ENCODE results near the gene DGKQ. TPM values are rescaled to one million over a fixed set of nuclear protein-coding genes. Genes with fewer than 3 reads are reported as not detected.

The DGKQ gene
- total and polyA plus RNA-seq, 2 experiments from 2014 or later: 4.0 to 22.4 TPM

- H3K27ac Mint-ChIP-seq: no peak overlapping the region
- H3F3A ChIP-seq (replicated peaks; ENCODE audit: low read depth): no peaks in the 10 kb centered on the region
- no peak for DNase-seq (ENCODE audit: low spot score)
- TF ChIP-seq, protein P1, sequence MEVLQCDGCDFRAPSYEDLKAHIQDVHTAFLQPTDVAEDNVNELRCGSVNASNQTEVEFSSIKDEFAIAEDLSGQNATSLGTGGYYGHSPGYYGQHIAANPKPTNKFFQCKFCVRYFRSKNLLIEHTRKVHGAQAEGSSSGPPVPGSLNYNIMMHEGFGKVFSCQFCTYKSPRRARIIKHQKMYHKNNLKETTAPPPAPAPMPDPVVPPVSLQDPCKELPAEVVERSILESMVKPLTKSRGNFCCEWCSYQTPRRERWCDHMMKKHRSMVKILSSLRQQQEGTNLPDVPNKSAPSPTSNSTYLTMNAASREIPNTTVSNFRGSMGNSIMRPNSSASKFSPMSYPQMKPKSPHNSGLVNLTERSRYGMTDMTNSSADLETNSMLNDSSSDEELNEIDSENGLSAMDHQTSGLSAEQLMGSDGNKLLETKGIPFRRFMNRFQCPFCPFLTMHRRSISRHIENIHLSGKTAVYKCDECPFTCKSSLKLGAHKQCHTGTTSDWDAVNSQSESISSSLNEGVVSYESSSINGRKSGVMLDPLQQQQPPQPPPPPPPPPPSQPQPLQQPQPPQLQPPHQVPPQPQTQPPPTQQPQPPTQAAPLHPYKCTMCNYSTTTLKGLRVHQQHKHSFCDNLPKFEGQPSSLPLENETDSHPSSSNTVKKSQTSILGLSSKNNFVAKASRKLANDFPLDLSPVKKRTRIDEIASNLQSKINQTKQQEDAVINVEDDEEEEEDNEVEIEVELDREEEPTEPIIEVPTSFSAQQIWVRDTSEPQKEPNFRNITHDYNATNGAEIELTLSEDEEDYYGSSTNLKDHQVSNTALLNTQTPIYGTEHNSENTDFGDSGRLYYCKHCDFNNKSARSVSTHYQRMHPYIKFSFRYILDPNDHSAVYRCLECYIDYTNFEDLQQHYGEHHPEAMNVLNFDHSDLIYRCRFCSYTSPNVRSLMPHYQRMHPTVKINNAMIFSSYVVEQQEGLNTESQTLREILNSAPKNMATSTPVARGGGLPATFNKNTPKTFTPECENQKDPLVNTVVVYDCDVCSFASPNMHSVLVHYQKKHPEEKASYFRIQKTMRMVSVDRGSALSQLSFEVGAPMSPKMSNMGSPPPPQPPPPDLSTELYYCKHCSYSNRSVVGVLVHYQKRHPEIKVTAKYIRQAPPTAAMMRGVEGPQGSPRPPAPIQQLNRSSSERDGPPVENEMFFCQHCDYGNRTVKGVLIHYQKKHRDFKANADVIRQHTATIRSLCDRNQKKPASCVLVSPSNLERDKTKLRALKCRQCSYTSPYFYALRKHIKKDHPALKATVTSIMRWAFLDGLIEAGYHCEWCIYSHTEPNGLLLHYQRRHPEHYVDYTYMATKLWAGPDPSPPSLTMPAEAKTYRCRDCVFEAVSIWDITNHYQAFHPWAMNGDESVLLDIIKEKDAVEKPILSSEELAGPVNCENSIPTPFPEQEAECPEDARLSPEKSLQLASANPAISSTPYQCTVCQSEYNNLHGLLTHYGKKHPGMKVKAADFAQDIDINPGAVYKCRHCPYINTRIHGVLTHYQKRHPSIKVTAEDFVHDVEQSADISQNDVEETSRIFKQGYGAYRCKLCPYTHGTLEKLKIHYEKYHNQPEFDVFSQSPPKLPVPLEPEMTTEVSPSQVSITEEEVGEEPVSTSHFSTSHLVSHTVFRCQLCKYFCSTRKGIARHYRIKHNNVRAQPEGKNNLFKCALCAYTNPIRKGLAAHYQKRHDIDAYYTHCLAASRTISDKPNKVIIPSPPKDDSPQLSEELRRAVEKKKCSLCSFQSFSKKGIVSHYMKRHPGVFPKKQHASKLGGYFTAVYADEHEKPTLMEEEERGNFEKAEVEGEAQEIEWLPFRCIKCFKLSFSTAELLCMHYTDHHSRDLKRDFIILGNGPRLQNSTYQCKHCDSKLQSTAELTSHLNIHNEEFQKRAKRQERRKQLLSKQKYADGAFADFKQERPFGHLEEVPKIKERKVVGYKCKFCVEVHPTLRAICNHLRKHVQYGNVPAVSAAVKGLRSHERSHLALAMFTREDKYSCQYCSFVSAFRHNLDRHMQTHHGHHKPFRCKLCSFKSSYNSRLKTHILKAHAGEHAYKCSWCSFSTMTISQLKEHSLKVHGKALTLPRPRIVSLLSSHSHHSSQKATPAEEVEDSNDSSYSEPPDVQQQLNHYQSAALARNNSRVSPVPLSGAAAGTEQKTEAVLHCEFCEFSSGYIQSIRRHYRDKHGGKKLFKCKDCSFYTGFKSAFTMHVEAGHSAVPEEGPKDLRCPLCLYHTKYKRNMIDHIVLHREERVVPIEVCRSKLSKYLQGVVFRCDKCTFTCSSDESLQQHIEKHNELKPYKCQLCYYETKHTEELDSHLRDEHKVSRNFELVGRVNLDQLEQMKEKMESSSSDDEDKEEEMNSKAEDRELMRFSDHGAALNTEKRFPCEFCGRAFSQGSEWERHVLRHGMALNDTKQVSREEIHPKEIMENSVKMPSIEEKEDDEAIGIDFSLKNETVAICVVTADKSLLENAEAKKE (CRISPR knock-in tag; IDR thresholded peaks at IDR 0.05): no peak
- TF ChIP-seq EZH2 (IDR thresholded peaks at IDR 0.05; ENCODE audit: low read depth, unreplicated experiment): no peak
- TF ChIP-seq, protein P2, sequence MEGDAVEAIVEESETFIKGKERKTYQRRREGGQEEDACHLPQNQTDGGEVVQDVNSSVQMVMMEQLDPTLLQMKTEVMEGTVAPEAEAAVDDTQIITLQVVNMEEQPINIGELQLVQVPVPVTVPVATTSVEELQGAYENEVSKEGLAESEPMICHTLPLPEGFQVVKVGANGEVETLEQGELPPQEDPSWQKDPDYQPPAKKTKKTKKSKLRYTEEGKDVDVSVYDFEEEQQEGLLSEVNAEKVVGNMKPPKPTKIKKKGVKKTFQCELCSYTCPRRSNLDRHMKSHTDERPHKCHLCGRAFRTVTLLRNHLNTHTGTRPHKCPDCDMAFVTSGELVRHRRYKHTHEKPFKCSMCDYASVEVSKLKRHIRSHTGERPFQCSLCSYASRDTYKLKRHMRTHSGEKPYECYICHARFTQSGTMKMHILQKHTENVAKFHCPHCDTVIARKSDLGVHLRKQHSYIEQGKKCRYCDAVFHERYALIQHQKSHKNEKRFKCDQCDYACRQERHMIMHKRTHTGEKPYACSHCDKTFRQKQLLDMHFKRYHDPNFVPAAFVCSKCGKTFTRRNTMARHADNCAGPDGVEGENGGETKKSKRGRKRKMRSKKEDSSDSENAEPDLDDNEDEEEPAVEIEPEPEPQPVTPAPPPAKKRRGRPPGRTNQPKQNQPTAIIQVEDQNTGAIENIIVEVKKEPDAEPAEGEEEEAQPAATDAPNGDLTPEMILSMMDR (conservative IDR thresholded peaks at IDR 0.05; ENCODE audit: low read depth in 2 of 2): no peak
- no peak for TF ChIP-seq JUNB (IDR thresholded peaks at IDR 0.05; ENCODE audit: unreplicated experiment)
- TF ChIP-seq ZNF114 (CRISPR knock-in tag; IDR thresholded peaks at IDR 0.05): no peak
- TF ChIP-seq ZNF331 (CRISPR knock-in tag; IDR thresholded peaks at IDR 0.05; ENCODE audit: low read depth): no peak
- TF ChIP-seq EZH2phosphoT487 (IDR thresholded peaks at IDR 0.05; ENCODE audit: unreplicated experiment): no peak
- TF ChIP-seq POLR2AphosphoS5 (IDR thresholded peaks at IDR 0.05; ENCODE audit: low read depth): no peak
- TF ChIP-seq CREB1 (CRISPR knock-in tag; IDR thresholded peaks at IDR 0.05; ENCODE audit: low read depth): no peak
- TF ChIP-seq, protein P3, sequence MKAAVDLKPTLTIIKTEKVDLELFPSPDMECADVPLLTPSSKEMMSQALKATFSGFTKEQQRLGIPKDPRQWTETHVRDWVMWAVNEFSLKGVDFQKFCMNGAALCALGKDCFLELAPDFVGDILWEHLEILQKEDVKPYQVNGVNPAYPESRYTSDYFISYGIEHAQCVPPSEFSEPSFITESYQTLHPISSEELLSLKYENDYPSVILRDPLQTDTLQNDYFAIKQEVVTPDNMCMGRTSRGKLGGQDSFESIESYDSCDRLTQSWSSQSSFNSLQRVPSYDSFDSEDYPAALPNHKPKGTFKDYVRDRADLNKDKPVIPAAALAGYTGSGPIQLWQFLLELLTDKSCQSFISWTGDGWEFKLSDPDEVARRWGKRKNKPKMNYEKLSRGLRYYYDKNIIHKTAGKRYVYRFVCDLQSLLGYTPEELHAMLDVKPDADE (IDR thresholded peaks at IDR 0.05): no peak
- TF ChIP-seq, protein P4, sequence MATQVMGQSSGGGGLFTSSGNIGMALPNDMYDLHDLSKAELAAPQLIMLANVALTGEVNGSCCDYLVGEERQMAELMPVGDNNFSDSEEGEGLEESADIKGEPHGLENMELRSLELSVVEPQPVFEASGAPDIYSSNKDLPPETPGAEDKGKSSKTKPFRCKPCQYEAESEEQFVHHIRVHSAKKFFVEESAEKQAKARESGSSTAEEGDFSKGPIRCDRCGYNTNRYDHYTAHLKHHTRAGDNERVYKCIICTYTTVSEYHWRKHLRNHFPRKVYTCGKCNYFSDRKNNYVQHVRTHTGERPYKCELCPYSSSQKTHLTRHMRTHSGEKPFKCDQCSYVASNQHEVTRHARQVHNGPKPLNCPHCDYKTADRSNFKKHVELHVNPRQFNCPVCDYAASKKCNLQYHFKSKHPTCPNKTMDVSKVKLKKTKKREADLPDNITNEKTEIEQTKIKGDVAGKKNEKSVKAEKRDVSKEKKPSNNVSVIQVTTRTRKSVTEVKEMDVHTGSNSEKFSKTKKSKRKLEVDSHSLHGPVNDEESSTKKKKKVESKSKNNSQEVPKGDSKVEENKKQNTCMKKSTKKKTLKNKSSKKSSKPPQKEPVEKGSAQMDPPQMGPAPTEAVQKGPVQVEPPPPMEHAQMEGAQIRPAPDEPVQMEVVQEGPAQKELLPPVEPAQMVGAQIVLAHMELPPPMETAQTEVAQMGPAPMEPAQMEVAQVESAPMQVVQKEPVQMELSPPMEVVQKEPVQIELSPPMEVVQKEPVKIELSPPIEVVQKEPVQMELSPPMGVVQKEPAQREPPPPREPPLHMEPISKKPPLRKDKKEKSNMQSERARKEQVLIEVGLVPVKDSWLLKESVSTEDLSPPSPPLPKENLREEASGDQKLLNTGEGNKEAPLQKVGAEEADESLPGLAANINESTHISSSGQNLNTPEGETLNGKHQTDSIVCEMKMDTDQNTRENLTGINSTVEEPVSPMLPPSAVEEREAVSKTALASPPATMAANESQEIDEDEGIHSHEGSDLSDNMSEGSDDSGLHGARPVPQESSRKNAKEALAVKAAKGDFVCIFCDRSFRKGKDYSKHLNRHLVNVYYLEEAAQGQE (IDR thresholded peaks at IDR 0.05; ENCODE audit: unreplicated experiment): no peak
- H4K20me1 ChIP-seq (replicated peaks; ENCODE audit: insufficient read depth): no peaks in the 10 kb centered on the region
- no peak overlapping the region for H3K4me3 Mint-ChIP-seq
- no peaks in the 10 kb centered on the region for H3K9me2 ChIP-seq (ENCODE audit: insufficient read depth)
- no peaks in the 10 kb centered on the region for H3K79me2 ChIP-seq (replicated peaks; ENCODE audit: insufficient read depth)
- ATAC-seq: no peak
- no peak overlapping the region for H3K4me3 ChIP-seq
- peaks cover 11% of the 10 kb centered on the region for H3K27me3 Mint-ChIP-seq (ENCODE audit: insufficient read depth, low read depth, poor library complexity)
- no peak overlapping the region for H2AFZ ChIP-seq
- H3K4me1 Mint-ChIP-seq: peaks cover 17% of the 10 kb centered on the region
- H3K27ac ChIP-seq (ENCODE audit: low read depth): no peak overlapping the region
- no peaks in the 10 kb centered on the region for H3K9me3 Mint-ChIP-seq
- no peaks in the 10 kb centered on the region for H3K36me3 Mint-ChIP-seq (ENCODE audit: low read depth)
- no peak overlapping the region for H3K4me2 ChIP-seq
- no peaks in the 10 kb centered on the region for H3K36me3 ChIP-seq (ENCODE audit: insufficient read depth)
- no peaks in the 10 kb centered on the region for H3K27me3 ChIP-seq (ENCODE audit: insufficient read depth)
- H3K4me1 ChIP-seq (ENCODE audit: insufficient read depth): 0 out of 2 replicates have a peak, but pooled peaks cover 4% of the 10 kb centered on the region
Measured at GRCh38 chr4:947491-947971, 25.8 kb downstream of the DGKQ start.

Measured in GM23338 (cell line).